Effector memory CD8-positive, alpha-beta T cell (primary cell): Measurements from ENCODE around the gene FANCB.

Experiments
- ATAC-seq: fragments of 150-1000 bp; cut with Tn5 transposase; replicated peaks from 2 replicates; pipeline ENCODE4 v1.10.0; 2021; ENCODE audit warnings: mild to moderate bottlenecking, moderate library complexity
- DNase-seq, 3 experiments: peaks; one replicate each; pipeline ENCODE4 v3.0.0; 2021
- H3K27ac Mint-ChIP-seq, 2 donors: one replicate each; pipeline ENCODE4 v1.8.0; 2022; ENCODE audit warnings: mild to moderate bottlenecking in 2 of 2, mixed read lengths in 2 of 2, moderate library complexity in 2 of 2
- H3K27me3 Mint-ChIP-seq, 2 donors: one replicate each; pipeline ENCODE4 v1.8.0; 2022; ENCODE audit warnings: mixed read lengths in 2 of 2
- H3K36me3 Mint-ChIP-seq: one replicate; pipeline ENCODE4 v1.8.0; 2022; ENCODE audit warnings: mild to moderate bottlenecking, moderate library complexity, mixed read lengths; ENCODE audit not compliant: insufficient read depth
- H3K4me1 Mint-ChIP-seq, 2 donors: one replicate each; pipeline ENCODE4 v1.8.0; 2022; ENCODE audit warnings: low read depth in 2 of 2, mixed read lengths in 2 of 2
- H3K4me3 Mint-ChIP-seq, 2 donors: one replicate each; pipeline ENCODE4 v1.8.0; 2022; ENCODE audit warnings: mild to moderate bottlenecking in 2 of 2, mixed read lengths in 2 of 2, moderate library complexity in 2 of 2
- H3K9me3 Mint-ChIP-seq, 2 donors: one replicate each; pipeline ENCODE4 v1.8.0; 2022; ENCODE audit warnings: mixed read lengths in 2 of 2

FANCB gene

GRCh38 chrX:14883826-14884225 lies 11.0 kb upstream of the FANCB start:
- Mint-ChIP-seq H3K4me1 (no peaks in the 10 kb centered on the region), H3K27me3 (no peaks in the 10 kb centered on the region), H3K4me3 (no peak overlapping the region), H3K9me3 (no peaks in the 10 kb centered on the region), H3K36me3 (no peaks in the 10 kb centered on the region), H3K27ac (no peak overlapping the region)
- ATAC-seq (no peak), DNase-seq (no peak)

GRCh38 chrX:14875624-14876023 lies 2.8 kb upstream of the FANCB start:
- no peak for ATAC-seq
- no peak for DNase-seq
- H3K27ac Mint-ChIP-seq, result peak overlapping the region in 1 of 2 donors; percentile 41
- no peaks in the 10 kb centered on the region for H3K27me3 Mint-ChIP-seq
- peaks cover 4% of the 10 kb centered on the region for H3K36me3 Mint-ChIP-seq
- H3K4me3 Mint-ChIP-seq, result no peak overlapping the region
- H3K9me3 Mint-ChIP-seq, result no peaks in the 10 kb centered on the region
- no peaks in the 10 kb centered on the region for H3K4me1 Mint-ChIP-seq

GRCh38 chrX:14873676-14874049 lies 794 bp upstream of the FANCB start:
- no peaks in the 10 kb centered on the region for H3K27me3 Mint-ChIP-seq
- no peak for DNase-seq
- no peak for ATAC-seq
- peak overlapping the region; percentile 82 to 86 for H3K4me3 Mint-ChIP-seq
- peaks cover 4% of the 10 kb centered on the region for H3K36me3 Mint-ChIP-seq
- H3K4me1 Mint-ChIP-seq, result no peaks in the 10 kb centered on the region
- no peaks in the 10 kb centered on the region for H3K9me3 Mint-ChIP-seq
- peak overlapping the region; percentile 88 to 91 for H3K27ac Mint-ChIP-seq

GRCh38 chrX:14872355-14872754 lies 514 bp downstream of the FANCB start:
- ATAC-seq (no peak), DNase-seq (no peak)
- H3K36me3 Mint-ChIP-seq, result peaks cover 4% of the 10 kb centered on the region
- peak overlapping the region; percentile 82 to 86 for H3K4me3 Mint-ChIP-seq
- peak overlapping the region in 1 of 2 donors; percentile 88 for H3K27ac Mint-ChIP-seq
- no peaks in the 10 kb centered on the region for H3K4me1 Mint-ChIP-seq
- no peaks in the 10 kb centered on the region for H3K27me3 Mint-ChIP-seq
- no peaks in the 10 kb centered on the region for H3K9me3 Mint-ChIP-seq

GRCh38 chrX:14871767-14872166 lies 1.1 kb downstream of the FANCB start:
- H3K27me3 Mint-ChIP-seq, result no peaks in the 10 kb centered on the region
- no peak for ATAC-seq
- DNase-seq, result no peak
- H3K4me1 Mint-ChIP-seq, result no peaks in the 10 kb centered on the region
- H3K36me3 Mint-ChIP-seq, result peaks cover 4% of the 10 kb centered on the region
- no peaks in the 10 kb centered on the region for H3K9me3 Mint-ChIP-seq
- peak overlapping the region; percentile 23 to 86 for H3K4me3 Mint-ChIP-seq
- H3K27ac Mint-ChIP-seq, result no peak overlapping the region

GRCh38 chrX:14865201-14865600 lies 7.7 kb downstream of the FANCB start:
- H3K27me3 Mint-ChIP-seq, result no peaks in the 10 kb centered on the region
- no peak overlapping the region for H3K4me3 Mint-ChIP-seq
- H3K4me1 Mint-ChIP-seq, result no peaks in the 10 kb centered on the region
- H3K27ac Mint-ChIP-seq, result no peak overlapping the region
- H3K36me3 Mint-ChIP-seq, result no peaks in the 10 kb centered on the region
- ATAC-seq, result no peak
- no peak for DNase-seq
- no peaks in the 10 kb centered on the region for H3K9me3 Mint-ChIP-seq

- Mint-ChIP-seq H3K4me1 (no peaks in the 10 kb centered on the region), H3K27ac (no peak overlapping the region), H3K36me3 (no peaks in the 10 kb centered on the region), H3K27me3 (no peaks in the 10 kb centered on the region), H3K9me3 (no peaks in the 10 kb centered on the region), H3K4me3 (no peak overlapping the region)
- ATAC-seq (no peak), DNase-seq (no peak)
Measured at GRCh38 chrX:14864631-14865030, 8.2 kb downstream of the FANCB start.

- H3K27ac Mint-ChIP-seq, result no peak overlapping the region
Measured at GRCh38 chrX:14851526-14851925, 21.3 kb downstream of the FANCB start.

GRCh38 chrX:14843666-14844065 lies 29.2 kb downstream of the FANCB start:
- no peaks in the 10 kb centered on the region for H3K9me3 Mint-ChIP-seq
- H3K4me3 Mint-ChIP-seq, result no peak overlapping the region
- H3K27ac Mint-ChIP-seq, result no peak overlapping the region
- H3K27me3 Mint-ChIP-seq, result no peaks in the 10 kb centered on the region
- H3K36me3 Mint-ChIP-seq, result peaks cover 3% of the 10 kb centered on the region
- DNase-seq (no peak), ATAC-seq (no peak)
- H3K4me1 Mint-ChIP-seq, result no peaks in the 10 kb centered on the region

More at GRCh38 chrX:14851526-14851925, 21.3 kb downstream of the FANCB start:
- H3K9me3 Mint-ChIP-seq, result no peaks in the 10 kb centered on the region
- no peaks in the 10 kb centered on the region for H3K27me3 Mint-ChIP-seq
- H3K4me3 Mint-ChIP-seq, result no peak overlapping the region
- no peaks in the 10 kb centered on the region for H3K36me3 Mint-ChIP-seq
- no peak for DNase-seq
- no peaks in the 10 kb centered on the region for H3K4me1 Mint-ChIP-seq
- no peak for ATAC-seq

GRCh38 chrX:14837155-14837554 lies 35.7 kb downstream of the FANCB start:
- DNase-seq (no peak), ATAC-seq (no peak)
- Mint-ChIP-seq H3K27ac (no peak overlapping the region), H3K4me1 (no peaks in the 10 kb centered on the region), H3K36me3 (no peaks in the 10 kb centered on the region), H3K9me3 (no peaks in the 10 kb centered on the region), H3K27me3 (no peaks in the 10 kb centered on the region), H3K4me3 (no peak overlapping the region)

GRCh38 chrX:14832586-14832985 lies 40.3 kb downstream of the FANCB start:
- no peak overlapping the region for H3K4me3 Mint-ChIP-seq
- no peaks in the 10 kb centered on the region for H3K36me3 Mint-ChIP-seq
- DNase-seq, result no peak
- H3K27ac Mint-ChIP-seq, result no peak overlapping the region
- H3K9me3 Mint-ChIP-seq, result no peaks in the 10 kb centered on the region
- H3K4me1 Mint-ChIP-seq, result no peaks in the 10 kb centered on the region
- no peak for ATAC-seq
- no peaks in the 10 kb centered on the region for H3K27me3 Mint-ChIP-seq

GRCh38 chrX:14832151-14832550 lies 40.7 kb downstream of the FANCB start:
- Mint-ChIP-seq H3K4me3 (no peak overlapping the region), H3K27ac (no peak overlapping the region), H3K9me3 (no peaks in the 10 kb centered on the region), H3K36me3 (no peaks in the 10 kb centered on the region), H3K27me3 (no peaks in the 10 kb centered on the region), H3K4me1 (no peaks in the 10 kb centered on the region)
- ATAC-seq (no peak), DNase-seq (no peak)

- Mint-ChIP-seq H3K36me3 (no peaks in the 10 kb centered on the region), H3K4me1 (no peaks in the 10 kb centered on the region), H3K9me3 (no peaks in the 10 kb centered on the region), H3K27ac (no peak overlapping the region), H3K27me3 (peaks cover 0 to 10% of the 10 kb centered on the region in 2 donors), H3K4me3 (no peak overlapping the region)
- DNase-seq (no peak), ATAC-seq (no peak)
Measured at GRCh38 chrX:14829643-14830042, 43.2 kb downstream of the FANCB start.

- Mint-ChIP-seq H3K9me3 (no peaks in the 10 kb centered on the region), H3K27me3 (peaks cover 0 to 10% of the 10 kb centered on the region in 2 donors), H3K27ac (no peak overlapping the region), H3K36me3 (no peaks in the 10 kb centered on the region), H3K4me3 (no peak overlapping the region), H3K4me1 (no peaks in the 10 kb centered on the region)
- DNase-seq (no peak), ATAC-seq (no peak)
Measured at GRCh38 chrX:14826319-14826718, 46.5 kb downstream of the FANCB start.

- ATAC-seq, result no peak
- no peak overlapping the region for H3K4me3 Mint-ChIP-seq
- H3K27me3 Mint-ChIP-seq, result peaks cover 0 to 10% of the 10 kb centered on the region in 2 donors
- DNase-seq, result no peak
- H3K27ac Mint-ChIP-seq, result no peak overlapping the region
- H3K9me3 Mint-ChIP-seq, result no peaks in the 10 kb centered on the region
- no peaks in the 10 kb centered on the region for H3K36me3 Mint-ChIP-seq
- H3K4me1 Mint-ChIP-seq, result no peaks in the 10 kb centered on the region
Measured at GRCh38 chrX:14825851-14826250, 47.0 kb downstream of the FANCB start.
